ENCODE measurements around the gene LRTM2.

- TF ChIP-seq CTCF (IDR thresholded peaks at IDR 0.05): no peak
- no peak for TF ChIP-seq POLR2AphosphoS5 (IDR thresholded peaks at IDR 0.05)
- no peak for TF ChIP-seq POLR2A (IDR thresholded peaks at IDR 0.05)
- TF ChIP-seq EP300 (IDR thresholded peaks at IDR 0.05; ENCODE audit: low read depth): no peak
Observed at GRCh38 chr12:1840981-1841425, 20.6 kb downstream of the LRTM2 start.

Measured in transverse colon (tissue), 4 donors.